HG02885 (cell line): ENCODE data around the gene SYCN.

Source experiments
- ATAC-seq: cut with Tn5 transposase; IDR thresholded peaks from one replicate; pipeline ENCODE4 v1.9.1; 2021; ENCODE audit warnings: mild to moderate bottlenecking; ENCODE audit not compliant: unreplicated experiment, poor library complexity

The SYCN gene

GRCh38 chr19:39196320-39196719, 7.7 kb downstream of the SYCN start:
- ATAC-seq = no peak

- ATAC-seq = no peak
Measured at GRCh38 chr19:39195755-39196154, 8.3 kb downstream of the SYCN start.

- no peak for ATAC-seq
Measured at GRCh38 chr19:39194832-39195542, 9.1 kb downstream of the SYCN start.

GRCh38 chr19:39193803-39194202, 10.3 kb downstream of the SYCN start:
- no peak for ATAC-seq

- ATAC-seq = no peak
Measured at GRCh38 chr19:39192846-39193245, 11.2 kb downstream of the SYCN start.

GRCh38 chr19:39190768-39191167, 13.3 kb downstream of the SYCN start:
- no peak for ATAC-seq

GRCh38 chr19:39188960-39189359, 15.1 kb downstream of the SYCN start:
- ATAC-seq = no peak

GRCh38 chr19:39187552-39187943, 16.5 kb downstream of the SYCN start:
- no peak for ATAC-seq

- no peak for ATAC-seq
Measured at GRCh38 chr19:39186391-39186790, 17.7 kb downstream of the SYCN start.

- ATAC-seq = no peak
Measured at GRCh38 chr19:39183104-39183503, 21.0 kb downstream of the SYCN start.

GRCh38 chr19:39182174-39182505, 21.9 kb downstream of the SYCN start:
- ATAC-seq = no peak

- no peak for ATAC-seq
Measured at GRCh38 chr19:39181500-39182173, 22.4 kb downstream of the SYCN start.

GRCh38 chr19:39180749-39181148, 23.3 kb downstream of the SYCN start:
- ATAC-seq = no peak

GRCh38 chr19:39179754-39180153, 24.3 kb downstream of the SYCN start:
- no peak for ATAC-seq

GRCh38 chr19:39178296-39179006, 25.6 kb downstream of the SYCN start:
- ATAC-seq = no peak

GRCh38 chr19:39177736-39178135, 26.3 kb downstream of the SYCN start:
- ATAC-seq = no peak

- no peak for ATAC-seq
Measured at GRCh38 chr19:39177110-39177699, 26.9 kb downstream of the SYCN start.

GRCh38 chr19:39175564-39175963, 28.5 kb downstream of the SYCN start:
- no peak for ATAC-seq

GRCh38 chr19:39174558-39175544, 29.2 kb downstream of the SYCN start:
- ATAC-seq = no peak

GRCh38 chr19:39174142-39174541, 29.9 kb downstream of the SYCN start:
- ATAC-seq = no peak
